Measurements from ENCODE around the gene MGMT.

DNA sequence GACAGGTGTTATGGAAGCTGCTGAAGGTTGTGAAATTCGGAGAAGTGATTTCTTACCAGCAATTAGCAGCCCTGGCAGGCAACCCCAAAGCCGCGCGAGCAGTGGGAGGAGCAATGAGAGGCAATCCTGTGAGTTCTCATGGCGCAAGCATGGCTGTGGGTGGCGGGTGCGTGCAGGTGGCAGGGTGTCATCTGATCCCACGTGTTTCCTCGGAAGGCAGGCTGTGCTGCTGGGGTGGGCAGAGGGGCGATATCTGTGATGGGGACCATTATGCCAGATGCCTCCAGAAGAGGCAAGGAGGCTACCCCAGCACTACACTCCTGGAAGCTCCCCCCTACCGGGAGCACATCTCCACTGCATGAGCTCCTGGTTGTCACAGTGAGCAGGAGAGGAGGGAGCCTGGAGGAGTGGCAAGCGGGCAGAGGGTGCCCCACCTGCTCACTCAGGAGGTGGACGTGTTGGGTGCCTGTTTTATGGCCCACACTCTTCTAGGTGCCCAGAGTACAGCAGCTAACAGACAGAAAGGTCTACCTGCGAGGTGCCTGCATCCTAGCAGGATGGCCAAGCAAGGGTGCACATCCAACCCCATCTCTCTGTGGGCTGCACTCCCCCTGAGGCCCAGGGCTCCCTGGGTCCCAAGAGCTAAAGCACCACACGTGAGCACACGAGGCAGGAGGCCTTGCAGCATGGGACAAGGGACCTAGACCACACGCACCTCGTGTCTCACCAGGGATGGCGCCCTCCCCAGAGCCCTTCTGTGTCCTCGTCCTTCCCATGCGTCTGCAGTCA, 292.4 kb downstream of the MGMT start:
- TF ChIP-seq POLR2AphosphoS5 (IDR thresholded peaks at IDR 0.05), result no peak
- TF ChIP-seq, protein P1, sequence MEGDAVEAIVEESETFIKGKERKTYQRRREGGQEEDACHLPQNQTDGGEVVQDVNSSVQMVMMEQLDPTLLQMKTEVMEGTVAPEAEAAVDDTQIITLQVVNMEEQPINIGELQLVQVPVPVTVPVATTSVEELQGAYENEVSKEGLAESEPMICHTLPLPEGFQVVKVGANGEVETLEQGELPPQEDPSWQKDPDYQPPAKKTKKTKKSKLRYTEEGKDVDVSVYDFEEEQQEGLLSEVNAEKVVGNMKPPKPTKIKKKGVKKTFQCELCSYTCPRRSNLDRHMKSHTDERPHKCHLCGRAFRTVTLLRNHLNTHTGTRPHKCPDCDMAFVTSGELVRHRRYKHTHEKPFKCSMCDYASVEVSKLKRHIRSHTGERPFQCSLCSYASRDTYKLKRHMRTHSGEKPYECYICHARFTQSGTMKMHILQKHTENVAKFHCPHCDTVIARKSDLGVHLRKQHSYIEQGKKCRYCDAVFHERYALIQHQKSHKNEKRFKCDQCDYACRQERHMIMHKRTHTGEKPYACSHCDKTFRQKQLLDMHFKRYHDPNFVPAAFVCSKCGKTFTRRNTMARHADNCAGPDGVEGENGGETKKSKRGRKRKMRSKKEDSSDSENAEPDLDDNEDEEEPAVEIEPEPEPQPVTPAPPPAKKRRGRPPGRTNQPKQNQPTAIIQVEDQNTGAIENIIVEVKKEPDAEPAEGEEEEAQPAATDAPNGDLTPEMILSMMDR (IDR thresholded peaks at IDR 0.05), result no peak
- TF ChIP-seq POLR2A (IDR thresholded peaks at IDR 0.05), result no peak
